Kidney (tissue), 14 donors: ENCODE measurements around the gene TAF7. TPM values are rescaled to one million over a fixed set of nuclear protein-coding genes. Genes with fewer than 3 reads are reported as not detected.

ENCODE experiments used
- DNase-seq, 5 donors: peaks; one replicate each; pipeline ENCODE4 v3.0.0-alpha.2; 2013 to 2020
- FAIRE-seq: peaks from 2 replicates; lab custom pipeline; 2012; peaks lifted over from hg19 to GRCh38; lab: Jason Lieb, UNC
- H3K27ac ChIP-seq, 2 donors: one replicate each; pipeline ENCODE4 v1.7.0; 2013; ENCODE audit warnings: low read depth in 2 of 2, low read length in 2 of 2, inconsistent platforms in 1 of 2
- H3K27me3 ChIP-seq: one replicate; pipeline ENCODE4 v1.7.1; 2013; ENCODE audit warnings: low read length, inconsistent platforms; ENCODE audit not compliant: control insufficient read depth, insufficient read depth
- H3K36me3 ChIP-seq, 3 donors: one replicate each; pipeline versions ENCODE4 v1.7.0 to v1.7.1; 2013; ENCODE audit warnings: low read length in 3 of 3, control low read depth in 1 of 3, inconsistent platforms in 1 of 3; ENCODE audit not compliant: insufficient read depth in 3 of 3, control insufficient read depth in 2 of 3
- H3K4me1 ChIP-seq, 3 donors: one replicate each; pipeline versions ENCODE4 v1.7.0 to v1.7.1; 2013; ENCODE audit warnings: low read length in 3 of 3, inconsistent platforms in 1 of 3, low read depth in 1 of 3; ENCODE audit not compliant: control insufficient read depth in 2 of 3, insufficient read depth in 2 of 3
- H3K4me3 ChIP-seq, 3 donors: one replicate each; pipeline versions ENCODE4 v1.7.0 to v1.8.1; 2013; ENCODE audit warnings: low read length in 3 of 3, control low read depth in 1 of 3, inconsistent platforms in 1 of 3
- H3K9ac ChIP-seq, 3 donors: one replicate each; pipeline versions ENCODE4 v1.7.0 to v1.7.1; 2013; ENCODE audit warnings: low read length in 3 of 3, control low read depth in 1 of 3, inconsistent platforms in 1 of 3
- H3K9me3 ChIP-seq, 3 donors: one replicate each; pipeline versions ENCODE4 v1.7.0 to v1.7.1; 2013; ENCODE audit warnings: low read length in 3 of 3, control low read depth in 1 of 3, inconsistent platforms in 1 of 3; ENCODE audit not compliant: control insufficient read depth in 2 of 3, insufficient read depth in 1 of 3
- intact Hi-C: fragments of 100-400 bp; cut with DNase I; formaldehyde crosslinking; loops from one replicate; pipeline ENCODE4 v1.11.1; 2022
- polyA plus RNA-seq: library from polyadenylated mRNA; stranded (reverse); fragments of 350-450 nt; fragmentation: Illumina TruSeq; extraction: RNeasy Lipid Tissue Mini Kit (QIAGEN cat#74804); gene quantifications from one replicate; pipeline ENCODE4 v1.2.3, GENCODE V29; 2014; ENCODE audit warnings: low read depth, low replicate concordance; ENCODE audit not compliant: insufficient read depth
- total RNA-seq: library from RNA; stranded (reverse); fragmentation: NEBNext Ultra II Directional; extraction: Animal tissue kit (Norgen Biotek cat#: 25700); gene quantifications from one replicate; pipeline ENCODE4 v1.2.1, GENCODE V29; 2021
- TF ChIP-seq, protein P1 (sequence below): IDR thresholded peaks from 3 replicates; pipeline ENCODE4 v1.5.1; 2012; ENCODE audit warnings: mild to moderate bottlenecking, moderate library complexity, borderline replicate concordance; ENCODE audit not compliant: insufficient read depth; ENCODE audit errors: extremely low read depth
- donor health status: control.
- donor health status: control.
- donor health status: control.
- donor health status: control.
- donor health status: control.
- donor health status: DM: yes; HTN: yes; CAD: no.
- donor health status: Normal renal cell carcinoma (clear cell type).

The TAF7 gene
- total and polyA plus RNA-seq, 2 donors from 2014 or later = 71.3 to 73.5 TPM

DNA sequence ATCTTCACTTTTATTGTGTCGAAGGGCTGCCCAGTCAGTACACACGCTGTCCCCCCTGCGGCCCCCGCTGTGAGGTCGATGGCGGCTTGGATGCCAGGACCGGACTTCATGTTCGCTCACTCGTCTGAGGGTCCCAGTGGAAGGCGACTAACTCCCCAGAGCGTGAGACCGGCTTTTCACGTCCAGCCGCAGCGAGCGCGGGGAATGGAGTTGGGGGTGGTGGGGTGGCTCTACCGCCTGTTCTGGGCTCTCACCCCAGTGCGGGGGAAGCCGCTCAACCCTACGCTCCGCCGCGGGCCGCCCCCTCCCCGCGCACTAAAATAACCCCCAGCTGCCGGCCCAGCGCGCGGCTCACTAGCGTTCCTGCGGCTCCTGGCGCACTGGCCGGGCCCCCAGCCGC lies 16.8 kb downstream of the TAF7 start, which contains the start of gene SLC25A2:
Gene SLC25A2 (minus strand): TSS at position 294 of the 400 bp plus-strand sequence. CDS start 184 bp downstream, at position 110.
- Histone ChIP-seq H3K36me3 (no peaks in the 10 kb centered on the region), H3K4me1 (no peaks in the 10 kb centered on the region), H3K9ac (no peak within 1 kb of the TSS), H3K27me3 (no peaks in the 10 kb centered on the region), H3K9me3 (peaks cover 0 to 75% (median 1%) of the 10 kb centered on the region in 3 donors), H3K4me3 (no peak within 1 kb of the TSS), H3K27ac (no peak within 1 kb of the TSS)
- intact Hi-C loops = no loop called here
- no peak for DNase-seq
- TF ChIP-seq, protein P1, sequence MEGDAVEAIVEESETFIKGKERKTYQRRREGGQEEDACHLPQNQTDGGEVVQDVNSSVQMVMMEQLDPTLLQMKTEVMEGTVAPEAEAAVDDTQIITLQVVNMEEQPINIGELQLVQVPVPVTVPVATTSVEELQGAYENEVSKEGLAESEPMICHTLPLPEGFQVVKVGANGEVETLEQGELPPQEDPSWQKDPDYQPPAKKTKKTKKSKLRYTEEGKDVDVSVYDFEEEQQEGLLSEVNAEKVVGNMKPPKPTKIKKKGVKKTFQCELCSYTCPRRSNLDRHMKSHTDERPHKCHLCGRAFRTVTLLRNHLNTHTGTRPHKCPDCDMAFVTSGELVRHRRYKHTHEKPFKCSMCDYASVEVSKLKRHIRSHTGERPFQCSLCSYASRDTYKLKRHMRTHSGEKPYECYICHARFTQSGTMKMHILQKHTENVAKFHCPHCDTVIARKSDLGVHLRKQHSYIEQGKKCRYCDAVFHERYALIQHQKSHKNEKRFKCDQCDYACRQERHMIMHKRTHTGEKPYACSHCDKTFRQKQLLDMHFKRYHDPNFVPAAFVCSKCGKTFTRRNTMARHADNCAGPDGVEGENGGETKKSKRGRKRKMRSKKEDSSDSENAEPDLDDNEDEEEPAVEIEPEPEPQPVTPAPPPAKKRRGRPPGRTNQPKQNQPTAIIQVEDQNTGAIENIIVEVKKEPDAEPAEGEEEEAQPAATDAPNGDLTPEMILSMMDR = no peak
- FAIRE-seq = no peak

GRCh38 chr5:141298376-141298775 lies 22.2 kb downstream of the TAF7 start:
- Histone ChIP-seq H3K9ac (no peak overlapping the region), H3K4me3 (no peak overlapping the region), H3K36me3 (no peaks in the 10 kb centered on the region), H3K9me3 (peaks cover 1 to 74% (median 7%) of the 10 kb centered on the region in 3 donors), H3K27me3 (no peaks in the 10 kb centered on the region), H3K4me1 (no peaks in the 10 kb centered on the region), H3K27ac (no peak overlapping the region)
- TF ChIP-seq, protein P1 = no peak
- DNase-seq (no peak), FAIRE-seq (no peak)
- intact Hi-C loops = no loop called here

GRCh38 chr5:141272906-141273305 lies 47.7 kb downstream of the TAF7 start:
- H3K4me1 ChIP-seq = no peaks in the 10 kb centered on the region
- intact Hi-C loops = no loop called here
- peaks cover 2 to 79% (median 27%) of the 10 kb centered on the region in 3 donors for H3K9me3 ChIP-seq
- TF ChIP-seq, protein P1 = no peak
- no peak for DNase-seq
- H3K9ac ChIP-seq = no peak overlapping the region
- H3K4me3 ChIP-seq = no peak overlapping the region
- no peak for FAIRE-seq
- H3K27me3 ChIP-seq = no peaks in the 10 kb centered on the region
- no peak overlapping the region for H3K27ac ChIP-seq
- no peaks in the 10 kb centered on the region for H3K36me3 ChIP-seq

GRCh38 chr5:141269195-141269594 lies 51.4 kb downstream of the TAF7 start:
- H3K27me3 ChIP-seq = no peaks in the 10 kb centered on the region
- DNase-seq = no peak
- no peaks in the 10 kb centered on the region for H3K36me3 ChIP-seq
- H3K27ac ChIP-seq = no peak overlapping the region
- H3K9ac ChIP-seq = no peak overlapping the region
- TF ChIP-seq, protein P1 = no peak
- intact Hi-C loops = no loop called here
- no peak for FAIRE-seq
- H3K9me3 ChIP-seq = peaks cover 5 to 83% (median 35%) of the 10 kb centered on the region in 3 donors
- no peak overlapping the region for H3K4me3 ChIP-seq
- no peaks in the 10 kb centered on the region for H3K4me1 ChIP-seq
